Measurements from ENCODE around the gene PAK6.
A peak's percentile ranks its signal among the peaks of the same experiment; 100 is the strongest.

The PAK6 gene

DNA sequence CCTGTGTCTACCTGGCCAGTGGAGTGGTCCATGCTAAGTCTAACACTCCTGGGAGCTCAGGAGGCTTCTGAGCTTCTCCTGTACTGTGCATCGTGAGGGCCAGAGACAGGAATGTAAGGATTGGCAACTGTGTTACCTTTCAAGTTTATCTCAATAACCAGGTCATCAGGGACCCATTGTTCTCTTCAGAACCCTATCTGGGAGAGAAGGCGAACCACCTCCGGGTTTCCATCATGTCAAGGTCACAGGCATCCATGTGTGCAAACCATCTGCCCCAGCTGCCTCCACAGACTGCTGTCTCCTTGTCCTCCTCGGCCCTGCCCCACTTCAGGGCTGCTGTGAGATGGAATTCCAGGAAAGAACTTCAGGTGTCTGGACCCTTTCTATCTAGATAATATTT, 38.1 kb downstream of the PAK6 start:
- H3K36me3 ChIP-seq, result no peaks in the 10 kb centered on the region
- H3K4me1 ChIP-seq (ENCODE audit: control insufficient read depth in 1 of 2, insufficient read depth in 1 of 2, low read depth in 1 of 2, low read length in 1 of 2), result peaks cover 10 to 20% of the 10 kb centered on the region in 2 experiments
- no peaks in the 10 kb centered on the region for H3K9me3 ChIP-seq
- H3K27me3 ChIP-seq, result peaks cover 44% of the 10 kb centered on the region
- H3K27ac ChIP-seq, result no peak overlapping the region
- TF ChIP-seq, protein P1, sequence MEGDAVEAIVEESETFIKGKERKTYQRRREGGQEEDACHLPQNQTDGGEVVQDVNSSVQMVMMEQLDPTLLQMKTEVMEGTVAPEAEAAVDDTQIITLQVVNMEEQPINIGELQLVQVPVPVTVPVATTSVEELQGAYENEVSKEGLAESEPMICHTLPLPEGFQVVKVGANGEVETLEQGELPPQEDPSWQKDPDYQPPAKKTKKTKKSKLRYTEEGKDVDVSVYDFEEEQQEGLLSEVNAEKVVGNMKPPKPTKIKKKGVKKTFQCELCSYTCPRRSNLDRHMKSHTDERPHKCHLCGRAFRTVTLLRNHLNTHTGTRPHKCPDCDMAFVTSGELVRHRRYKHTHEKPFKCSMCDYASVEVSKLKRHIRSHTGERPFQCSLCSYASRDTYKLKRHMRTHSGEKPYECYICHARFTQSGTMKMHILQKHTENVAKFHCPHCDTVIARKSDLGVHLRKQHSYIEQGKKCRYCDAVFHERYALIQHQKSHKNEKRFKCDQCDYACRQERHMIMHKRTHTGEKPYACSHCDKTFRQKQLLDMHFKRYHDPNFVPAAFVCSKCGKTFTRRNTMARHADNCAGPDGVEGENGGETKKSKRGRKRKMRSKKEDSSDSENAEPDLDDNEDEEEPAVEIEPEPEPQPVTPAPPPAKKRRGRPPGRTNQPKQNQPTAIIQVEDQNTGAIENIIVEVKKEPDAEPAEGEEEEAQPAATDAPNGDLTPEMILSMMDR (IDR thresholded peaks at IDR 0.05), result no peak
- H3K4me3 ChIP-seq (ENCODE audit: low read depth in 1 of 2, low read length in 1 of 2), result no peak overlapping the region

DNA sequence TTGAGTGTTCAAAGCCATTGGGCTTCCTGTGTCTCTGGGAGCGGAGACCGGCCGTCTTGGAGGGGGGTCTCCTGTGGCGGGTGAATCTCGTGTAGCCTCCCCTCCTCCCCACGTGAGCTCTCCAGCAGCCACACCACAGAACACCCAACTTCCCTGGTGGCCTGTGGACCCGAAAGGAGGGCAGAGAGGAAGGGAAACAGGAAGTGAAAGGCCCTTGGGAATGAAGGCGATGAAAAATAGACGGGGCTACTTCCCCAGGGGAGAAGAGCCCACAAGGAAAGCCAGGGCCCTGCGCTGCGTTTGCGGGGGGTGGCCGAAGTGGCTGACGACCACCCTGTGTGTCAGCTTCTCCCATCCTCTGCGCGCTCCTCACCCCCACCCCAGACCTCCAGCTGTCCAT, 38.6 kb downstream of the PAK6 start:
- no peak overlapping the region for H3K4me3 ChIP-seq (ENCODE audit: low read depth in 1 of 2, low read length in 1 of 2)
- H3K9me3 ChIP-seq, result no peaks in the 10 kb centered on the region

DNA sequence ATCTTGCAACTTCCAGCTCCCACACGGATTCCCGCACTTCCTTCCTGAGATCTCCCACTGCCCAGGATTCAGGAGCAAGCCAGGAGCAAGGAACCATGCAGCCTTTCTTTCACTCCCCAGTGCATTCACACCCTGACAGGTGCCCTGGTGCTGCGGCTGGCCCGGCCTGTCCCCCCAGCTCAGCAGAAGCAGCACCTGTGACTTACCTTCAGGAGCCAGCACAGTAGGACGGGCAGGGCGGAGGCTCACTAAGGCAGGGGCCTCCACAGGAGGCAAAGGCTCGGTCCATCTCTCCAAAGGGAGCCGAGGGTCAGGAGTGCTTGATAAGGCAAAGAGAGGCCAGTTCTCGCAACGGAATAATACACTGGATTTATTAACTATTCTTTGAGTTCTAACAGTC, 39.2 kb downstream of the PAK6 start:
- H3K27me3 ChIP-seq, result peaks cover 49% of the 10 kb centered on the region
- peaks cover 20 to 24% of the 10 kb centered on the region in 2 experiments for H3K4me1 ChIP-seq (ENCODE audit: control insufficient read depth in 1 of 2, insufficient read depth in 1 of 2, low read depth in 1 of 2, low read length in 1 of 2)
- H3K36me3 ChIP-seq, result no peaks in the 10 kb centered on the region
- no peak overlapping the region for H3K27ac ChIP-seq
- H3K4me3 ChIP-seq (ENCODE audit: low read depth in 1 of 2, low read length in 1 of 2), result no peak overlapping the region
- no peaks in the 10 kb centered on the region for H3K9me3 ChIP-seq
- TF ChIP-seq, protein P1 (IDR thresholded peaks at IDR 0.05), result no peak

More for the DNA sequence above, 38.6 kb downstream of the PAK6 start:
- TF ChIP-seq, protein P1 (IDR thresholded peaks at IDR 0.05), result no peak
- H3K27me3 ChIP-seq, result peaks cover 44% of the 10 kb centered on the region
- H3K36me3 ChIP-seq, result no peaks in the 10 kb centered on the region
- peaks cover 15 to 20% of the 10 kb centered on the region in 2 experiments for H3K4me1 ChIP-seq (ENCODE audit: control insufficient read depth in 1 of 2, insufficient read depth in 1 of 2, low read depth in 1 of 2, low read length in 1 of 2)
- H3K27ac ChIP-seq, result no peak overlapping the region

DNA sequence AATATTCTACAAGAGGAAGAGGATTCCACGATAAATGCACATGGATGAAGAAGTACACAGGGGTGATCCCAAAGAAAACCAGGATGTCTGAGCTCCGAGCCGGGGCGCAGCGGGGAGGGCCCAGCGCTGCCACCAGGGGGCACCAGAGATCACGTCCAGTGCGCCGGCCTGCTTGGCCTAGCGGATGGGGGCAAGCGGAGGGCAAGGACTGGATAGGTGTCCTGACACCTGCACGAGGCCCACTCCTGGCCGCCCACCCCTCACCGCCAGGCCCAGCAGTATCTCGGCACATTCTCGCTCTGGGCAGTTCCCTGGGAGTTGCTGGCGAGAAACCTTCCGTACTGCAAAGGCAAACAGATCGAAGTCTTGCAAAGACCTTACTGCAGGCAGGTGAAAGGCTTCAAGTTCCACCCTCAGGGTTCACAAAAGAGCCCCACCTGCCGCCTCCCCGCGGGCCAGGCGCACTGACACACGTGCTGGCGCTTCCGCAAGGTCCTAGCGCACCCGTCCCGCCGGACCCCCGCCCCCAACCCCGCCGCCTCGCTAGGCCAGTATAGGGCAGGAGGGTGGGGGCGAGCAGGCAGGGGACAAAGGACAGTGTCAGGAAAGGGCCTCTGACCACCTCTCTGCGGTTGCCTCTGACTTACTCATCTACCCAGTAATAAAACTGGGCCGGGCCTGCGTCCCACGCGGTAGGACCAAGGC, 40.7 kb downstream of the PAK6 start:
- peaks cover 26 to 27% of the 10 kb centered on the region in 2 experiments for H3K4me1 ChIP-seq (ENCODE audit: control insufficient read depth in 1 of 2, insufficient read depth in 1 of 2, low read depth in 1 of 2, low read length in 1 of 2)
- TF ChIP-seq, protein P1 (IDR thresholded peaks at IDR 0.05), result peak; percentile 94
- no peak overlapping the region for H3K27ac ChIP-seq
- H3K36me3 ChIP-seq, result no peaks in the 10 kb centered on the region
- H3K27me3 ChIP-seq, result peaks cover 61% of the 10 kb centered on the region
- H3K9me3 ChIP-seq, result no peaks in the 10 kb centered on the region
- no peak overlapping the region for H3K4me3 ChIP-seq (ENCODE audit: low read depth in 1 of 2, low read length in 1 of 2)

DNA sequence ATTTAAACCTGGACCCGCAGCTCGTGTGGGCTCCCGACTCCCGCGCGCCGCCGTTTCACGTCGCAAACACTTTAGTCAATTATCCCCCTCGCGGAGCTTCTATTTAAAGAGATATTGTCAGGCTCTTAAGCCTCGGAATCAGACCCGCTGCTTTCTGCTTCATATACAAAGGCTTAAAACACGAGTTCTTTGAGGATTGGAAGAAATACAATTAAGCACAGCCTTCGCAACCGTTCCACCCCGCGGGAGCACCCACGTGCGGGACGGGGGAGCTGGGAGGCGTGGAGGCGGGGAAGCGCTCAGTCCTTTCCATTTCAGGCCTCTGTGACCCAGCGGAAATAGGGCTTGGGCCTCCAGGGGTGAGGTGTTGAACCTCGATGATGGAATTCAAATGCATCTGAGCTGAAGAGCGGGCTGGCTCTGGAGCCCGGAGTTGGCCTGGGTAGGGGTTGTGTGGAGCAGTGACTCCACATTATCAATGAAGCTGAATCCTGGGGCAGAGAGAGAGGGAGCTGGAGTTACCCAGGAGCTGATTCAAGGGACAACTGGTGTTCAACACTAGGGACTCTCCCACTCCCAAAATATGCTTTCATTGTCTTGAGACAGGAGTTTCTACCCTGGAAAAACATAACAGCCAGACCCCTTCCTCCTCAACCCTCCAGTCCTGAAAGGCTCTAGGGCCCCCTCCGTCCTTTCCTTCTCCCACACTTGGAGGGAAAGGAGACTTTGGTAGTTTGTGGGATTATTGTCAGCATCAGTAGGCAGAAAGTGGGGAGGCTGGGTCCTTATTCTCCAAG, 41.6 kb downstream of the PAK6 start:
- no peak overlapping the region for H3K4me3 ChIP-seq (ENCODE audit: low read depth in 1 of 2, low read length in 1 of 2)
- H3K9me3 ChIP-seq, result no peaks in the 10 kb centered on the region
- H3K36me3 ChIP-seq, result peaks cover 7% of the 10 kb centered on the region
- no peak overlapping the region for H3K27ac ChIP-seq
- peaks cover 61% of the 10 kb centered on the region for H3K27me3 ChIP-seq
- H3K4me1 ChIP-seq (ENCODE audit: control insufficient read depth in 1 of 2, insufficient read depth in 1 of 2, low read depth in 1 of 2, low read length in 1 of 2), result peaks cover 24 to 33% of the 10 kb centered on the region in 2 experiments
- TF ChIP-seq, protein P1 (IDR thresholded peaks at IDR 0.05), result no peak

Measured in neutrophil (primary cell).